ENCODE data around the gene DMTF1. TPM values are rescaled to one million over a fixed set of nuclear protein-coding genes. Genes with fewer than 3 reads are reported as not detected.
"Not testable (repeated sequence)": the region's sequence is repeated elsewhere in the genome, so short reads cannot be mapped to it uniquely, and the experiment has no call there.

The DMTF1 gene
- total RNA-seq, 1 donor from 2014 or later: 26.3 TPM

DNA sequence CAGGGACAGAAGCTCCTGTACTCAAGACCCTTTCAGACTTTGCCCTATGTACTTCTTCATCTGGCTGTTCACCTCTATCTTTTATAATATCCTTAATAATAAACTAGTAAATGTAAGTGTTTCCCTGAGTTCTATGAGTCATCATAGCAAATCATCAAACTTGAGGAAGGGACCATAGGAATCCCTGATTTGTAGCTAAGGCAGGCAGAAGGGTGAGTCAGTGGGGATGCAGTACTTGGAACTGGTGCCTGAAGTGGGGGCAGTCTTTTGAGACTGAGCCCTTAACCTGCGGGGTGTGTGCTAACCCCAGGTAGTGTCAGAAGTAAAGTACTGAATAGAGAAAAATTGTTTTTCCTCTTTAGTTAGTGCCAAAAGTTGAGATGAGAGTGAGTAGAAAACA lies 73.4 kb downstream of the DMTF1 start:
- ATAC-seq: no peak

DNA sequence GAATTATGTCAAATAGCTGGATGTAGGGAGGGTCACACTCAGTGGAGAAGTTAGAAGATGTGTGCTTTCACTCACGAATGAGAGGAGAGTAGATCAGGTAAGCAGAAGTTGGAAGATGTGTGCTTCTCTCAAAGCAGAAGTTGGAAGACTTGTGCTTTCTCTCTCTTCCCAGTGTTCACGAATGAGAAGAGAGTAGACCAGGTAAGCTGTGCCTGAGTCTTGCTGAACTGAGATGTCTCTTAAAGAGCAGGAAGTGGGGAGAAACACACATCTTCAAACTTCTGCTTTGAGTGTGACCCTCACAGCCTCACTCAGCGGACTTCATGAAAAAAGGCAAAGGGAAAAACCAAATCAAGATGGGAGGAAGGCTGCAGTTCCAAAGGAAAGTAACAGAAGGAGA lies 74.2 kb downstream of the DMTF1 start:
- no peak for ATAC-seq

DNA sequence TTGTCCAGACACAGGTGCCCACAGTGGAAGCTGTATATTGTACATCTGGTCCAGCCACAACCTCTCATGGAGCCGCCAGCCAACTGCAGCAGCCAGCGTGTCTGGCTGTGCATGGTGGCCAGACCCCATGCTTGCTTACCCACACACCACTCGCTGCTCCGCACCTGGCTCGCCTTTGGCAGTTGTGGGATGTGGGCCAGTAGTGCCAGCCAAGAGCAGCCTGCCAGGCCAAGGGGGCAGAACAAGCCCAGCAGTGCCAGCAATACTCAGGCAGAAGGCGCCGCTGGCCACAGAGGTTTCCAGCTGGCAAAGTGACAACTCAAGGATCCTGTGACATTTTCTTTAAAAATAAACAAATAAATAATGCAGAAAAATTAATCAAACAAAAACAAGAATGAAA lies 79.0 kb downstream of the DMTF1 start:
- ATAC-seq: no peak

DNA sequence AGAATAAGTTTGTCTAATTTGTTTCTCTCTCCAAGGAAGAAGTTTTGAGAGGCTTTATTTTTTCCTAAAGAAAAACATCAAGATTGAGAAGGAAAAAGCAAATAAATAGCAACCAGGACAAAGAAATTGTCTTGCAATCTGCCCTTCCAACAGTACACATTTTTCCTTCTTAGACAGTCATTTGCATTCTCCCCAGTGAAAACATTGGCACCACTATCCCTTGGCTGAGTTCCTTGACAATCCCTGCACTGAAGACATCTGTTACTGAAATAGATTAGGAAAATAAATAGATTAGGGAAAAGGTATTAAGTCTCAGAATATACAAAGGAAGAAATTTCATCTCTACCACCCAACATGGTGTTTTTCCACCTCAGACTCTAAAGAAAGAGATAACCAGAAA lies 79.5 kb downstream of the DMTF1 start:
- no peak for ATAC-seq

DNA sequence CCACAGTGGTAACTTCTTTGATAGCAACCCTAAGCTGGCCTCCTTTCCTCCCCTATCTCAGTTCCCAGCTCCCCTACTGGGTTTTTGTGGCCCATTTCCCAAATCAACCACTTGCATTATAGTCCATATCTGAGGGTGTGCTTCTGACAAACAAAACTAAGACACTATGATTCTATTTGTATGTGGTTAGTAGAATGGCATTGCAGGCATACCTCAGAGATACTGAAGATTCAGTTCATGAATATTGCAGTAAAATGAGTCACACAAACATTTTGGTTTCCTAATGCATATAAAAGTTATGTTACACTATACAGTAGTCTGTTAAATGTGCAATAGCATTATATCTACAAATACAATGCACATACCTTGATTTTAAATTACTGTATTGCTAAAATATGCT lies 82.7 kb downstream of the DMTF1 start:
- no peak for ATAC-seq

DNA sequence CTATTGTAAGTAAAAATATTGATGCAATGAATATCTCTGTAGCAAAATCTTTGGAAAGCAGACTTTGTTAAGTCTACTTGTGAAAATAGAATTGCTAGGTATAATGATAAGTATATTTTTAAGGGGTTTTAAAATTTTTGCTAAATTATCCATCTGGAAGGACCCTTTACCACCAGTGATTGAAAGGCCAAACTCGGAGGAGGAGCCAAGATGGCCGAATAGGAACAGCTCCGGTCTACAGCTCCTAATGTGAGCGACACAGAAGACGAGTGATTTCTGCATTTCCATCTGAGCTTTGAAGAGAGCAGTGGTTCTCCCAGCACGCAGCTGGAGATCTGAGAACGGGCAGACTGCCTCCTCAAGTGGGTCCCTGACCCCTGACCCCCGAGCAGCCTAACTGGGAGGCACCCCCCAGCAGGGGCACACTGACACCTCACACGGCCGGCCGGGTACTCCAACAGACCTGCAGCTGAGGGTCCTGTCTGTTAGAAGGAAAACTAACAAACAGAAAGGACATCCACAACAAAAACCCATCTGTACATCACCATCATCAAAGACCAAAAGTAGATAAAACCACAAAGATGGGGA lies 86.3 kb downstream of the DMTF1 start:
- ATAC-seq: not testable (repeated sequence)

DNA sequence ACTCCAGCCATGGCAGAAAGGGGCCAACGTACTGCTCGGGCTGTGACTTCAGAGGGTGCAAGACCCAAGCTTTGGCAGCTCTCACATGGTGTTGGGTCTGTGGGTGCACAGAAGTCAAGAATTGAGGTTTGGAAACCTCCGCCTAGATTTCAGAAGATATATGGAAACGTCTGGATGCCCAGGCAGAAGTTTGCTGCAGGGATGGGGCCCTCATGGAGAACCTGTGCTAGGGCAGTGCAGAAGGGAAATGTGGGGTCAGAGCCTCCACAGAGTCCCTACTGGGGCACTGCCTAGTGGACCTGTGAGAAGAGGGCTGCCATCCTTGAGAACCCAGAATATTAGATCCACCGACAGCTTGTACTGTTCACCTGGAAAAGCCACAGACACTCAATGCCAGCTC lies 93.4 kb downstream of the DMTF1 start:
- not testable (repeated sequence) for ATAC-seq

Other genes starting within 250 kb of the DMTF1 start
- 2.2 TPM for gene ELAPOR2, start 92.8 kb upstream of the DMTF1 start, total RNA-seq
- gene TMEM243, start 67.3 kb downstream of the DMTF1 start, total RNA-seq: 8.1 TPM
- gene CROT, start 193.2 kb downstream of the DMTF1 start, total RNA-seq: 18.1 TPM